DMS79 (cell line): ENCODE data around the gene DNAAF2.
"Not testable (repeated sequence)": the region's sequence is repeated elsewhere in the genome, so short reads cannot be mapped to it uniquely, and the experiment has no call there.

Experiments used
- DNase-seq: peaks from one replicate; lab custom pipeline; 2025; lab: John Stamatoyannopoulos, UW

Gene DNAAF2

DNA sequence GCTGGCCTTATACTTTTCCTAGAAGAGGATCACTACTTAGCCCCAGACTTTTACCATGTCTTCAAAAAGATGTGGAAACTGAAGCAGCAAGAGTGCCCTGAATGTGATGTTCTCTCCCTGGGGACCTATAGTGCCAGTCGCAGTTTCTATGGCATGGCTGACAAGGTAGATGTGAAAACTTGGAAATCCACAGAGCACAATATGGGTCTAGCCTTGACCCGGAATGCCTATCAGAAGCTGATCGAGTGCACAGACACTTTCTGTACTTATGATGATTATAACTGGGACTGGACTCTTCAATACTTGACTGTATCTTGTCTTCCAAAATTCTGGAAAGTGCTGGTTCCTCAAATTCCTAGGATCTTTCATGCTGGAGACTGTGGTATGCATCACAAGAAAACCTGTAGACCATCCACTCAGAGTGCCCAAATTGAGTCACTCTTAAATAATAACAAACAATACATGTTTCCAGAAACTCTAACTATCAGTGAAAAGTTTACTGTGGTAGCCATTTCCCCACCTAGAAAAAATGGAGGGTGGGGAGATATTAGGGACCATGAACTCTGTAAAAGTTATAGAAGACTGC lies 12.9 kb downstream of the DNAAF2 start:
- DNase-seq, result no peak

- DNase-seq, result peak; percentile 49
Observed at GRCh38 chr14:49621114-49621881, 13.7 kb downstream of the DNAAF2 start.

GRCh38 chr14:49620182-49621113 lies 14.6 kb downstream of the DNAAF2 start, which contains the start of the genes MGAT2 and RPL36AL:
Gene MGAT2, plus strand, starts transcription at chr14:49620799. Its CDS starts 470 bp downstream, at chr14:49621269.
Gene RPL36AL, minus strand, starts transcription at chr14:49620626. Its CDS starts 1,522 bp downstream, at chr14:49619104.
- peak; percentile 98 for DNase-seq

GRCh38 chr14:49619730-49620129 lies 15.3 kb downstream of the DNAAF2 start:
- DNase-seq, result no peak

- DNase-seq, result not testable (repeated sequence)
Observed at GRCh38 chr14:49619273-49619672, 15.8 kb downstream of the DNAAF2 start.

GRCh38 chr14:49617852-49618519 lies 17.1 kb downstream of the DNAAF2 start:
- no peak for DNase-seq

DNA sequence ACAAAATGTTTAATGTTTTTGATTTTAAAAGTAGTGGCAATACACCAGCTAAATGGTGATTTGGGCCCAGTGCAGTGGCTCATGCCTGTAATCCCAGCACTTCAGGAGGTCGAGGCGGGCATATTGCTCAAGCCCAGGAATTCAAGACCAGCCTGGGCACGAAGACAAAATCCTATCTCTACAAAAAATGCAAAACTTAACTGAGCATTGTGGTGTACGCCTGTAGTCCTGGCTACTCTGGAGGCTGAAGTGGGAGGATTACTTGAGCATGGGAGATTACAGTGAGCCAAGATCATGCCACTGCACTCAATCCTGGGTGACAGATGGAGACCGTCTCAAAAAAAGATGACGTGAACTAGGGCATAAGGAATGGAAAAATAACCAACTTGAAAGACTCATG lies 19.3 kb downstream of the DNAAF2 start:
- no peak for DNase-seq

DNA sequence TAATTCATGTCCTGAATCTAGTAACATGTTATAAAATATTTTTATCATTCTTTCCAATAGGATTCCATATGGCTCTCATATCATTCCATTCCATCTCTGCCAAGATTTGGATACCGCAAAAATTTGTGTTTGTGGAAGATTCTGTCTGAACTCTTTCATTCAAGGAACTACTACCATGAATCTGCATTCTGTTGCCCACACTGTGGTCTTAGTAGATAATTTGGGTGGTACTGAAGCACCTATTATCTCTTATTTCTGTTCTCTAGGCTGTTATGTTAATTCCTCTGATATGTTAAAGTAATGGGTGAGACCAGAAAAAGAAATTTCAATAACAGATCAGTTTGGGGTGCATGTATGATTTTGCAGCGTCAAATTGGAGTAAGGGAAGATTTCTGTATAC lies 20.8 kb downstream of the DNAAF2 start:
- no peak for DNase-seq

- DNase-seq, result no peak
Observed at GRCh38 chr14:49612671-49613070, 22.4 kb downstream of the DNAAF2 start.

- no peak for DNase-seq
Observed at GRCh38 chr14:49612251-49612650, 22.8 kb downstream of the DNAAF2 start.

GRCh38 chr14:49607583-49607982 lies 27.5 kb downstream of the DNAAF2 start:
- DNase-seq, result no peak

GRCh38 chr14:49598485-49599300 lies 36.4 kb downstream of the DNAAF2 start, which contains the start of gene LRR1:
Gene LRR1, plus strand, starts transcription at chr14:49598940. Its CDS starts 81 bp downstream, at chr14:49599021.
- peak; percentile 91 for DNase-seq

DNA sequence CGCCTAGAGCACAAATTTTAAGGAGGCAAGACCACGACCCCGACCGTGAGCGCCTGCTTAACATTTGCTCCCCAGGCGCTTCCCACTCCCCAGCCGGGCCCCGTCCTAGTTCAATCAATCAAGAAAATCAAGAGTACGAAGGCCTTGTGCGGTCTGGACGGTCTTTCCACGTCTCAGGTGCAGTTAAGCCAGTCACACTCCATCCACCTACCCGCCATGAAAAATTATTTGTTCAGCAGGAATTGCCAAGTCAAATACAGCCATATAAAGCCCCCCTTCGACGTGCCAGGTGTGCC lies 36.9 kb downstream of the DNAAF2 start:
- no peak for DNase-seq

GRCh38 chr14:49594347-49595091 lies 40.5 kb downstream of the DNAAF2 start:
- DNase-seq, result no peak

- DNase-seq, result no peak
Observed at GRCh38 chr14:49593016-49593415, 42.0 kb downstream of the DNAAF2 start.

DNA sequence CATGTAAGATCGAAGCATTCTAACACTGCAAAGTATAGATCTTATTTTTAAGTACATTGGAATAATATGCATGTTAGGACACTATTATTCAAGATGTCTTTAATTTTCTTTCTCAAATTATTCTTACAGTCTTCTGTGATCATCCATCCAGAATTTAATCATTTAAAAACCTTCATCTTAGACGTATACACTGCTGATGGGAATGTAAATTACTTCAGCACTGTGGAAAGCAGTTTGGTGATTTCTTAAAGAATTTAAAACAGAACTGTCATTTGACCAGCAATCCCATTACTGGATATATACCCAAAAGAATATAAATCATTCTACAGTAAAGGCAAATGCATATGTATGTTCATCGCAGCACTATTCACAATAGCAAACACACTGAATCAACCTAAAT lies 45.7 kb downstream of the DNAAF2 start:
- no peak for DNase-seq

DNA sequence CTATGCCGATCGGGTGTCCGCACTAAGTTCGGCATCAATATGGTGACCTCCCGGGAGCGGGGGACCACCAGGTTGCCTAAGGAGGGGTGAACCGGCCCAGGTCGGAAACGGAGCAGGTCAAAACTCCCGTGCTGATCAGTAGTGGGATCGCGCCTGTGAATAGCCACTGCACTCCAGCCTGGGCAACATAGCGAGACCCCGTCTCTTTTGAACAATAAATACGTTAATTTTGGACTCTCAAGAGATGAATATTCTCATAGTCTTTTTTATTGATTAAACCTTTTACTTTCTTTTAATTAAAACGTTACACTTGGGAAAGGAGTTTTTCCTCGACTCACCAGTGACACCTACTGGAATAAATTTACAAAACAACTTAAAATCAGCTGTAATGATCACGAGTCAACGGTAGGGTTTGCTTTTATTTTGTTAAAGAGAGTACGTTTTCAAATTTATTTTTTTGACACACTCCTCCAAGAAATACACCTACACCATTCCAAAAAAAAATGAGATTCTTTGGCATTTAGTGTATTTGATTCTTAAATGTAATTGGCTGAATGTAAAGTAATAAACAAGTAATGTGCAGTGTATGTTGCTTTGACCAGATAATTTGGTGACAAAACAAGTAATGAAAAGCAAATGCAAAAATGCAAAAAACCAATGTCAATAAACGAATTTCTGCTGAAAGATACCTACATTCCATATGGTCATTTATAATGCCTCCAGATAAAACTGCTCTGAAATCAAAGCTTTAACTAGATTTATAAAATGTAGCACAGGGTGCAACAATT lies 48.2 kb downstream of the DNAAF2 start:
- peak; percentile 66 for DNase-seq

- DNase-seq, result peak; percentile 99
Observed at GRCh38 chr14:49585803-49586672, 49.0 kb downstream of the DNAAF2 start, which contains the start of gene RPS29. Gene RPS29, minus strand, starts transcription at chr14:49586380. Its CDS starts 34 bp downstream, at chr14:49586346.
